ENCODE measurements around the gene TYR.
"Not testable (repeated sequence)": the region's sequence is repeated elsewhere in the genome, so short reads cannot be mapped to it uniquely, and the experiment has no call there.

Gene TYR

GRCh38 chr11:89203814-89204213 lies 26.1 kb downstream of the TYR start:
- DNase-seq, result no peak
- H3K4me3 ChIP-seq (ENCODE audit: control insufficient read depth in 1 of 7, extremely low read depth in 1 of 7, insufficient read depth in 4 of 7, low read depth in 2 of 7, low read length in 6 of 7), result no peak overlapping the region
- no peaks in the 10 kb centered on the region for H3K36me3 ChIP-seq (ENCODE audit: control insufficient read depth in 4 of 4, insufficient read depth in 4 of 4, low read length in 3 of 4)
- ChIA-PET CTCF (no interaction called here), POLR2A (no interaction called here)
- H3K27ac ChIP-seq (ENCODE audit: insufficient read depth in 1 of 2, low read depth in 1 of 2, low read length in 2 of 2, poor library complexity in 1 of 2, severe bottlenecking in 2 of 2), result no peak overlapping the region
- H3K27me3 ChIP-seq (replicated peaks in 2 of 5; ENCODE audit: control insufficient read depth in 4 of 5, insufficient read depth in 5 of 5, low read length in 4 of 5), result no peaks in the 10 kb centered on the region
- H3K9me3 ChIP-seq (ENCODE audit: control extremely low read depth in 1 of 5, control insufficient read depth in 4 of 5, insufficient read depth in 2 of 5, low read depth in 1 of 5, low read length in 4 of 5), result no peaks in the 10 kb centered on the region
- H3K4me1 ChIP-seq (ENCODE audit: control extremely low read depth in 1 of 4, control insufficient read depth in 4 of 4, insufficient read depth in 4 of 4, low read length in 3 of 4), result no peaks in the 10 kb centered on the region

GRCh38 chr11:89205378-89205777 lies 27.7 kb downstream of the TYR start:
- DNase-seq, result no peak
- POLR2A ChIA-PET, result no interaction called here
- Histone ChIP-seq H3K4me1 (ENCODE audit: control extremely low read depth in 1 of 4, control insufficient read depth in 4 of 4, insufficient read depth in 4 of 4, low read length in 3 of 4) (no peaks in the 10 kb centered on the region), H3K27me3 (replicated peaks in 2 of 5; ENCODE audit: control insufficient read depth in 4 of 5, insufficient read depth in 5 of 5, low read length in 4 of 5) (no peaks in the 10 kb centered on the region), H3K36me3 (ENCODE audit: control insufficient read depth in 4 of 4, insufficient read depth in 4 of 4, low read length in 3 of 4) (no peaks in the 10 kb centered on the region), H3K9me3 (ENCODE audit: control extremely low read depth in 1 of 5, control insufficient read depth in 4 of 5, insufficient read depth in 2 of 5, low read depth in 1 of 5, low read length in 4 of 5) (no peaks in the 10 kb centered on the region), H3K27ac (ENCODE audit: insufficient read depth in 1 of 2, low read depth in 1 of 2, low read length in 2 of 2, poor library complexity in 1 of 2, severe bottlenecking in 2 of 2) (no peak overlapping the region), H3K4me3 (ENCODE audit: control insufficient read depth in 1 of 7, extremely low read depth in 1 of 7, insufficient read depth in 4 of 7, low read depth in 2 of 7, low read length in 6 of 7) (no peak overlapping the region)
- CTCF ChIA-PET, result no interaction called here

- Histone ChIP-seq H3K4me1 (ENCODE audit: control extremely low read depth in 1 of 4, control insufficient read depth in 4 of 4, insufficient read depth in 4 of 4, low read length in 3 of 4) (no peaks in the 10 kb centered on the region), H3K4me3 (ENCODE audit: control insufficient read depth in 1 of 7, extremely low read depth in 1 of 7, insufficient read depth in 4 of 7, low read depth in 2 of 7, low read length in 6 of 7) (no peak overlapping the region), H3K27ac (ENCODE audit: insufficient read depth in 1 of 2, low read depth in 1 of 2, low read length in 2 of 2, poor library complexity in 1 of 2, severe bottlenecking in 2 of 2) (no peak overlapping the region), H3K9me3 (ENCODE audit: control extremely low read depth in 1 of 5, control insufficient read depth in 4 of 5, insufficient read depth in 2 of 5, low read depth in 1 of 5, low read length in 4 of 5) (no peaks in the 10 kb centered on the region), H3K36me3 (ENCODE audit: control insufficient read depth in 4 of 4, insufficient read depth in 4 of 4, low read length in 3 of 4) (no peaks in the 10 kb centered on the region), H3K27me3 (replicated peaks in 2 of 5; ENCODE audit: control insufficient read depth in 4 of 5, insufficient read depth in 5 of 5, low read length in 4 of 5) (no peaks in the 10 kb centered on the region)
- ChIA-PET CTCF (no interaction called here), POLR2A (no interaction called here)
- no peak for DNase-seq
- no CpG with 5 or more reads among the region's 8 CpGs for WGBS (ENCODE audit: insufficient coverage)
These were observed 43.1 kb downstream of the TYR start for GRCh38 chr11:89220684-89221339.

GRCh38 chr11:89235083-89235482 lies 57.4 kb downstream of the TYR start:
- no CpG with 5 or more reads among the region's 1 CpG for WGBS (ENCODE audit: insufficient coverage)
- DNase-seq, result no peak
- H3K27me3 ChIP-seq (replicated peaks in 2 of 5; ENCODE audit: control insufficient read depth in 4 of 5, insufficient read depth in 5 of 5, low read length in 4 of 5), result no peaks in the 10 kb centered on the region
- no peaks in the 10 kb centered on the region for H3K4me1 ChIP-seq (ENCODE audit: control extremely low read depth in 1 of 4, control insufficient read depth in 4 of 4, insufficient read depth in 4 of 4, low read length in 3 of 4)
- no peaks in the 10 kb centered on the region for H3K36me3 ChIP-seq (ENCODE audit: control insufficient read depth in 4 of 4, insufficient read depth in 4 of 4, low read length in 3 of 4)
- no peaks in the 10 kb centered on the region for H3K9me3 ChIP-seq (ENCODE audit: control extremely low read depth in 1 of 5, control insufficient read depth in 4 of 5, insufficient read depth in 2 of 5, low read depth in 1 of 5, low read length in 4 of 5)
- ChIA-PET CTCF (no interaction called here), POLR2A (no interaction called here)
- no peak overlapping the region for H3K27ac ChIP-seq (ENCODE audit: insufficient read depth in 1 of 2, low read depth in 1 of 2, low read length in 2 of 2, poor library complexity in 1 of 2, severe bottlenecking in 2 of 2)
- H3K4me3 ChIP-seq (ENCODE audit: control insufficient read depth in 1 of 7, extremely low read depth in 1 of 7, insufficient read depth in 4 of 7, low read depth in 2 of 7, low read length in 6 of 7), result no peak overlapping the region

DNA sequence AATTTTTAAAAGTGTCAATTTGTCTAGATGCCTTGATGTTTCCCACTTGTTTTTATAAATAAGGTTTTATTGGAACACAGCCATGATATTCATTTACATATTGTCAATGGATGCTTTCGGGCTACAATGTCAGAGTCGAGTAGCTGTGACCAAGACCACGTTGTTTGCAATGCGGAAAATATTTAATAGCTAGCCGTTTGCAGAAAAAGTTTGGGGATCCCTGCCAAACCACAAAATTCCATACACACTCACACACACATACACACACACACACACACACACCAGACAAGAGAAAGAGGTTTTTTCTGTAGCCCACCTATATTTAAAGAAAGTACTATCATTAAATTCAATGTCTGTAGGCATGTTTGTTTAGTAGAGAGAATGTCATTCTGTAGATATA lies 58.3 kb downstream of the TYR start:
- H3K36me3 ChIP-seq (ENCODE audit: control insufficient read depth in 4 of 4, insufficient read depth in 4 of 4, low read length in 3 of 4), result no peaks in the 10 kb centered on the region
- ChIA-PET POLR2A (no interaction called here), CTCF (no interaction called here)
- no peak overlapping the region for H3K4me3 ChIP-seq (ENCODE audit: control insufficient read depth in 1 of 7, extremely low read depth in 1 of 7, insufficient read depth in 4 of 7, low read depth in 2 of 7, low read length in 6 of 7)
- H3K9me3 ChIP-seq (ENCODE audit: control extremely low read depth in 1 of 5, control insufficient read depth in 4 of 5, insufficient read depth in 2 of 5, low read depth in 1 of 5, low read length in 4 of 5), result no peaks in the 10 kb centered on the region
- no peaks in the 10 kb centered on the region for H3K4me1 ChIP-seq (ENCODE audit: control extremely low read depth in 1 of 4, control insufficient read depth in 4 of 4, insufficient read depth in 4 of 4, low read length in 3 of 4)
- no CpG with 5 or more reads among the region's 5 CpGs for WGBS (ENCODE audit: insufficient coverage)
- no peak for DNase-seq
- no peak overlapping the region for H3K27ac ChIP-seq (ENCODE audit: insufficient read depth in 1 of 2, low read depth in 1 of 2, low read length in 2 of 2, poor library complexity in 1 of 2, severe bottlenecking in 2 of 2)
- no peaks in the 10 kb centered on the region for H3K27me3 ChIP-seq (replicated peaks in 2 of 5; ENCODE audit: control insufficient read depth in 4 of 5, insufficient read depth in 5 of 5, low read length in 4 of 5)

- H3K4me1 ChIP-seq (ENCODE audit: control extremely low read depth in 1 of 4, control insufficient read depth in 4 of 4, insufficient read depth in 4 of 4, low read length in 3 of 4); H3K27ac ChIP-seq (ENCODE audit: insufficient read depth in 1 of 2, low read depth in 1 of 2, low read length in 2 of 2, poor library complexity in 1 of 2, severe bottlenecking in 2 of 2); H3K4me3 ChIP-seq (ENCODE audit: control insufficient read depth in 1 of 7, extremely low read depth in 1 of 7, insufficient read depth in 4 of 7, low read depth in 2 of 7, low read length in 6 of 7); DNase-seq; CTCF ChIA-PET; H3K36me3 ChIP-seq (ENCODE audit: control insufficient read depth in 4 of 4, insufficient read depth in 4 of 4, low read length in 3 of 4); H3K9me3 ChIP-seq (ENCODE audit: control extremely low read depth in 1 of 5, control insufficient read depth in 4 of 5, insufficient read depth in 2 of 5, low read depth in 1 of 5, low read length in 4 of 5); POLR2A ChIA-PET; H3K27me3 ChIP-seq (replicated peaks in 2 of 5; ENCODE audit: control insufficient read depth in 4 of 5, insufficient read depth in 5 of 5, low read length in 4 of 5): not testable (repeated sequence)
- WGBS (ENCODE audit: insufficient coverage), result no CpG with 5 or more reads among the region's 4 CpGs
These were observed 69.3 kb downstream of the TYR start for GRCh38 chr11:89247007-89247406.

DNA sequence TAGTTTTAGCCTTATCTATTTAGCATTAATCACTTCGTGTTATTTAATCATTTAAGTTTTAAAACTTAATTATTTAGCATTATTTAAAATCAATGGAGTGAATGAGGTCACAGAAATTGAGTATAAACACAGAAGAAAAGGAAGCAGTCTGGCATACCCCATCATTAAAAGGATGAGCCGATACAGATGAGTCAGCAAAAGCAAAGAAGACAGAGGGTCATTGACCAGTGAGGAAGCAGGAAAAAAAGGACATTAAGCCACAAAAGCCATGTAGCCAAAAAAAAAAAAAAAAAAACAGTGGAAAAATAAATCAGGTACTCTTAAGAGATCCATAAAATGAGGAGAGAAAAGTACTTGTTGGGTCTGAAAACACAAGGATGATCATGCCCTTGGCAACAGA lies 71.5 kb downstream of the TYR start:
- POLR2A ChIA-PET, result no interaction called here
- Histone ChIP-seq H3K4me1 (ENCODE audit: control extremely low read depth in 1 of 4, control insufficient read depth in 4 of 4, insufficient read depth in 4 of 4, low read length in 3 of 4) (no peaks in the 10 kb centered on the region), H3K27ac (ENCODE audit: insufficient read depth in 1 of 2, low read depth in 1 of 2, low read length in 2 of 2, poor library complexity in 1 of 2, severe bottlenecking in 2 of 2) (no peak overlapping the region), H3K9me3 (ENCODE audit: control extremely low read depth in 1 of 5, control insufficient read depth in 4 of 5, insufficient read depth in 2 of 5, low read depth in 1 of 5, low read length in 4 of 5) (no peaks in the 10 kb centered on the region), H3K4me3 (ENCODE audit: control insufficient read depth in 1 of 7, extremely low read depth in 1 of 7, insufficient read depth in 4 of 7, low read depth in 2 of 7, low read length in 6 of 7) (no peak overlapping the region), H3K27me3 (replicated peaks in 2 of 5; ENCODE audit: control insufficient read depth in 4 of 5, insufficient read depth in 5 of 5, low read length in 4 of 5) (no peaks in the 10 kb centered on the region), H3K36me3 (ENCODE audit: control insufficient read depth in 4 of 4, insufficient read depth in 4 of 4, low read length in 3 of 4) (no peaks in the 10 kb centered on the region)
- WGBS (ENCODE audit: insufficient coverage), result no CpG with 5 or more reads among the region's 2 CpGs
- no peak for DNase-seq
- CTCF ChIA-PET, result no interaction called here
